Erythroblast (primary cell): Measurements from ENCODE around the gene TRIP11.

Experiments used
- GATA1 ChIP-seq: IDR thresholded peaks from 2 replicates; pipeline ENCODE4 v1.6.1; 2011; ENCODE audit warnings: low read depth, mild to moderate bottlenecking, control low read depth, low read length, moderate library complexity
- POLR2A ChIP-seq: IDR thresholded peaks from 2 replicates; pipeline ENCODE4 v1.6.1; 2011; ENCODE audit warnings: mild to moderate bottlenecking, low read length

GRCh38 chr14:91931478-91932088 lies 108.3 kb downstream of the TRIP11 start:
- TF ChIP-seq POLR2A (no peak), GATA1 (no peak)
